Common myeloid progenitor, CD34-positive (primary cell): ENCODE results near the gene EHD2.
A peak's percentile ranks its signal among the peaks of the same experiment; 100 is the strongest.

Experiments
- CTCF ChIA-PET: fragments of 350-600 bp; sonication (Branson Sonifier 250); formaldehyde crosslinking; loops from one replicate; lab custom pipeline; 2021; ENCODE audit warnings: antibody characterized with exemption; lab: Charles Lee
- POLR2A ChIA-PET: fragments of 350-600 bp; sonication (Branson Sonifier 250); formaldehyde crosslinking; loops from one replicate; lab custom pipeline; 2021; ENCODE audit warnings: antibody characterized with exemption; lab: Charles Lee
- DNase-seq, 3 donors: peaks; one replicate each; pipeline versions ENCODE4 v3.0.0 to v3.0.0-alpha.2; 2013
- H3K27ac ChIP-seq, 2 experiments: 1 replicate in 1 of 2; 2 replicates in 1 of 2; pipeline ENCODE4 v1.7.0; 2013; ENCODE audit warnings: inconsistent platforms in 2 of 2, low read length in 2 of 2, mild to moderate bottlenecking in 2 of 2, low read depth in 1 of 2, moderate library complexity in 1 of 2; ENCODE audit not compliant: severe bottlenecking in 2 of 2, insufficient read depth in 1 of 2, poor library complexity in 1 of 2
- H3K27me3 ChIP-seq, 5 experiments: replicated peaks in 2 of 5; 1 replicate in 3 of 5; 2 replicates in 2 of 5; pipeline versions ENCODE4 v1.6.1 to v1.7.0; 2013; ENCODE audit warnings: low read length in 4 of 5, mild to moderate bottlenecking in 2 of 5, moderate library complexity in 2 of 5, inconsistent platforms in 1 of 5; ENCODE audit not compliant: insufficient read depth in 5 of 5, control insufficient read depth in 4 of 5
- H3K36me3 ChIP-seq, 4 experiments: 1 replicate in 2 of 4; 2 replicates in 2 of 4; pipeline versions ENCODE4 v1.6.1 to v1.7.0; 2013; ENCODE audit warnings: low read length in 3 of 4, control low read depth in 1 of 4, mild to moderate bottlenecking in 1 of 4; ENCODE audit not compliant: control insufficient read depth in 4 of 4, insufficient read depth in 4 of 4
- H3K4me1 ChIP-seq, 4 experiments: 1 replicate in 3 of 4; 2 replicates in 1 of 4; pipeline versions ENCODE4 v1.6.1 to v1.7.1; 2013; ENCODE audit warnings: low read length in 3 of 4, mild to moderate bottlenecking in 3 of 4, control low read depth in 1 of 4, inconsistent platforms in 1 of 4, moderate library complexity in 1 of 4; ENCODE audit not compliant: control insufficient read depth in 4 of 4, insufficient read depth in 4 of 4; ENCODE audit errors: control extremely low read depth in 1 of 4
- H3K4me3 ChIP-seq, 7 experiments: 1 replicate in 4 of 7; 2 replicates in 3 of 7; pipeline versions ENCODE4 v1.5.1 to v1.7.0; 2013; ENCODE audit warnings: mild to moderate bottlenecking in 7 of 7, low read length in 6 of 7, moderate library complexity in 6 of 7, inconsistent platforms in 2 of 7, low read depth in 2 of 7, control low read depth in 1 of 7; ENCODE audit not compliant: insufficient read depth in 4 of 7, control insufficient read depth in 1 of 7; ENCODE audit errors: extremely low read depth in 1 of 7
- H3K9me3 ChIP-seq, 5 experiments: 1 replicate in 4 of 5; 2 replicates in 1 of 5; pipeline versions ENCODE4 v1.6.1 to v1.7.1; 2013; ENCODE audit warnings: low read length in 4 of 5, mild to moderate bottlenecking in 2 of 5, inconsistent platforms in 1 of 5, low read depth in 1 of 5, moderate library complexity in 1 of 5; ENCODE audit not compliant: control insufficient read depth in 4 of 5, insufficient read depth in 2 of 5; ENCODE audit errors: control extremely low read depth in 1 of 5
- WGBS: methylation state at CpG from one replicate; pipeline ENCODE4 v1.1.5; 2013; ENCODE audit not compliant: insufficient coverage; 5-methylcytosine and 5-hydroxymethylcytosine counted together

The EHD2 gene

DNA sequence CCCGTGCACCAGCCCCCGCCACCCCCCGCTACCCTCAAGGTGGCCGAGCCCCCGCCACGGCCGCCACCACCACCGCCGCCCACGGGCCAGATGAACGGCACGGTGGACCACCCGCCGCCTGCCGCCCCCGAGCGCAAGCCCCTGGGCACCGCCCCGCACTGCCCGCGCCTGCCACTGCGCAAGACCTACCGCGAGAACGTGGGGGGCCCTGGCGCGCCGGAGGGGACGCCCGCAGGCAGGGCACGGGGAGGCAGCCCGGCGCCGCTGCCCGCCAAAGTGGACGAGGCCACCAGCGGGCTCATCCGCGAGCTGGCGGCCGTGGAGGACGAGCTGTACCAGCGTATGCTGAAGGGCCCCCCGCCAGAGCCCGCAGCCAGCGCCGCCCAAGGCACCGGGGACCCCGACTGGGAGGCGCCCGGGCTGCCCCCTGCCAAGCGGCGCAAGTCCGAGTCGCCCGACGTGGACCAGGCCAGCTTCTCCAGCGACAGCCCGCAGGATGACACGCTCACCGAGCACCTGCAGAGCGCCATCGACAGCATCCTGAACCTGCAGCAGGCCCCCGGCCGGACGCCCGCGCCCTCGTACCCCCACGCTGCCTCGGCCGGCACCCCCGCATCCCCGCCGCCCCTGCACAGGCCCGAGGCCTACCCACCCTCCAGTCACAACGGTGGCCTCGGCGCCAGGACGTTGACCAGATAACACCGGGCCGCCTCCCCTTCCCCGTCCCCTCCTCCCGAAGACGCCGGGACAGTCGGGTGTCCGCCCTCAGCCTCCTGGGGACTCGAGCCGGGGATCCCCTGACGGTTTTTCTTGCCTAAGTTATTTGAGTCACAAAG lies 11.3 kb upstream of the EHD2 start:
- CTCF ChIA-PET: interaction anchor here (1.1 to 18.0 kb wide), 2 partner anchors 38 to 267 kb away, joined by 3 to 321 read pairs; partner anchors contain the start of gene NOP53
- H3K4me1 ChIP-seq: peaks cover 0 to 7% (median 2%) of the 10 kb centered on the region in 4 experiments
- H3K27me3 ChIP-seq: no peaks in the 10 kb centered on the region
- H3K4me3 ChIP-seq: no peak overlapping the region
- no peak for DNase-seq
- POLR2A ChIA-PET: no interaction called here
- H3K27ac ChIP-seq: no peak overlapping the region
- no peaks in the 10 kb centered on the region for H3K9me3 ChIP-seq
- peaks cover 0 to 27% (median 15%) of the 10 kb centered on the region in 4 experiments for H3K36me3 ChIP-seq
- 95% methylated on average over 80 of the region's 91 CpGs for WGBS

DNA sequence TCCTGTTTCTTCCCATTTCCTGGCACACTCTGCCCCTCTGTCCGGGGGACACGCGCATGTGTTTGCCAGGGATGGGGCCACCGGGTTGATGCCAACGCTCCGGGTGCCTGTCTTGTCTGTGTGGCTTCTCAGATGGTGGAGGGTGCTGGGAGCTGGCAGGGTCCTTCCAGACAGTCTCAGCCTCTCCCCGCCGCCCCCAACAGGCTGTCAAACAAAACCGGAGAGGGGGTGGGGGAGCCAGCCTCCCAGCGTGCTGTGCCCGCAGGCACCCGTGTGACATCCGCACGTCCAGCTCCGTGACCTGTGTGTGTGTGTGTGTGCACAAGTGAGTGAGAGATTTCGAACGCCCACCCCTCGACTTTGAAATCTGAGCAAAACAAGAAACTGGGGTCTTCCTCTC lies 10.6 kb upstream of the EHD2 start:
- ChIA-PET POLR2A (no interaction called here), CTCF (interaction anchor here (2.5 to 18.0 kb wide), 2 partner anchors 10 to 38 kb away, joined by 12 to 321 read pairs; partner anchors contain the start of gene NOP53)
- WGBS: 64% methylated on average over 12 of the region's 18 CpGs
- H3K4me3 ChIP-seq: no peak overlapping the region
- DNase-seq: no peak
- H3K9me3 ChIP-seq: no peaks in the 10 kb centered on the region
- H3K27ac ChIP-seq: no peak overlapping the region
- H3K36me3 ChIP-seq: peaks cover 0 to 27% (median 15%) of the 10 kb centered on the region in 4 experiments
- no peaks in the 10 kb centered on the region for H3K27me3 ChIP-seq
- peaks cover 0 to 7% (median 2%) of the 10 kb centered on the region in 4 experiments for H3K4me1 ChIP-seq

DNA sequence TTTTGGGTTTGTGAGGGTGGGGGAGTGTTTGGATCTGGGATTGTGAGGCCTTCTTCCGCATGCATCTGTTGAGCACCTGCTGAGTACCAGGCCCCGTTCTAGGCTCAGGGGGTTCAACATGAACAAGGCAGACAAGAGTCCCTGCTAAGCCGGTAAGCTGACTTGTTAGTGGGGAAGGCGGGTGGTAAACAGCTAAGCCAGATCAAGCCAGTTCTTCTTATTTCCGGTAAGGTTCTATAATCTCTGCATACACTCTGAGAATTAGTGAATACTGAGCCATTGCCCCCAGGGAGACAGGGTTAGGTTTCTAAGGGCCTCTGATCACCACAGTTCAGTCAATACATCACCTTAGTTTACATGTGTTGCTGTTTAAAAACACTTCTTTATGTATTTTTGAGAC lies 9.9 kb upstream of the EHD2 start:
- Histone ChIP-seq H3K36me3 (peaks cover 0 to 27% (median 14%) of the 10 kb centered on the region in 4 experiments), H3K9me3 (no peaks in the 10 kb centered on the region), H3K27ac (no peak overlapping the region), H3K27me3 (no peaks in the 10 kb centered on the region), H3K4me1 (peaks cover 0 to 7% (median 2%) of the 10 kb centered on the region in 4 experiments), H3K4me3 (no peak overlapping the region)
- CTCF ChIA-PET: interaction anchor here (1.0 to 18.0 kb wide), 4 partner anchors 9 to 267 kb away, joined by 4 to 321 read pairs (median 8); partner anchors contain the start of gene NOP53
- POLR2A ChIA-PET: no interaction called here
- no peak for DNase-seq
- 97% methylated on average over 4 of the region's 5 CpGs for WGBS

DNA sequence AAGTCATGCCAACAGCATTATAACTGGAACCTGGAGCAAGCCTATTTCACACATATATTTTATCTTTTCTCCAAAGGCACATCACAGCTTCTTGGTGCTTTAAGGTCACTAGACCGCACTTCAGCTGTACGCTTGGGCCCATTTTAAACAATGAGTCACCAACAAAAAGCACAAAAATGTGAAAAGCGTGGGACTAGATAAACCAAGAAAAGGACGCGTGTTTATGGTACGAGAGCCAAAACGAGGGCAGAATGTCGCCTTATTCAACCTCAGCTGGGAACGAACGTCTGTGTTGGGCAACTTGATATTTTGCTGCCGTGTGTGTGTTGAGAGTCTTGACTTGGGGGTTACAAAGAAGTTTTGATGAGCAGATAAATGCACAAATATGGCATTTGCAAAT lies 9.2 kb upstream of the EHD2 start:
- 96% methylated on average over 11 of the region's 11 CpGs for WGBS
- ChIA-PET CTCF (interaction anchor here (1.0 to 18.0 kb wide), 6 partner anchors 8 to 271 kb away, joined by 3 to 321 read pairs (median 4); partner anchors contain the start of genes KPTN and NOP53), POLR2A (no interaction called here)
- H3K4me3 ChIP-seq: no peak overlapping the region
- H3K4me1 ChIP-seq: peaks cover 0 to 7% (median 2%) of the 10 kb centered on the region in 4 experiments
- H3K27ac ChIP-seq: no peak overlapping the region
- no peaks in the 10 kb centered on the region for H3K27me3 ChIP-seq
- H3K9me3 ChIP-seq: no peaks in the 10 kb centered on the region
- H3K36me3 ChIP-seq: peaks cover 0 to 21% (median 11%) of the 10 kb centered on the region in 4 experiments
- no peak for DNase-seq

DNA sequence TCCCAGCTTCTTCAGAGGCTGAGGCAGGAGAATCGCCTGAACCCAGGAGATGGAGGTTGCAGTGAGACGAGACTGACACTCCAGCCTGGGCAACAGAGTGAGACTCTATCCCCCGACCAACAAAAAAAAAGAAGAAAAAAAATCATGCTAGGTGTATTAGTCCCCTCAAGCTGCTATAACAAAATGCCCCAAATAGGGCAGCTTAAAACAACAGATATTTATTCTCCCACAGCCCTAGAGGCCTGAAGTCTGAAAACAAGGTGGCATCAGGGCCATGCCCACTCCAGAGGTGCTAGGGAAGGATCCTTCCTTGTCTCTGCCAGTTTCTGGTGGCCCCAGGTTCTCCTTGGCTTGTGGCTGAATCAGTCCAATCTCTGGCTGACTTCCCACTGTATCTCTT lies 8.6 kb upstream of the EHD2 start:
- H3K36me3 ChIP-seq: peaks cover 0 to 17% (median 9%) of the 10 kb centered on the region in 4 experiments
- peaks cover 0 to 7% (median 2%) of the 10 kb centered on the region in 4 experiments for H3K4me1 ChIP-seq
- ChIA-PET CTCF (interaction anchor here (1.0 to 18.0 kb wide), 7 partner anchors 8 to 272 kb away, joined by 3 to 321 read pairs (median 4); partner anchors contain the start of genes KPTN and NOP53), POLR2A (no interaction called here)
- H3K4me3 ChIP-seq: no peak overlapping the region
- H3K27me3 ChIP-seq: no peaks in the 10 kb centered on the region
- H3K9me3 ChIP-seq: no peaks in the 10 kb centered on the region
- 95% methylated on average over 2 of the region's 3 CpGs for WGBS
- no peak for DNase-seq
- H3K27ac ChIP-seq: no peak overlapping the region

DNA sequence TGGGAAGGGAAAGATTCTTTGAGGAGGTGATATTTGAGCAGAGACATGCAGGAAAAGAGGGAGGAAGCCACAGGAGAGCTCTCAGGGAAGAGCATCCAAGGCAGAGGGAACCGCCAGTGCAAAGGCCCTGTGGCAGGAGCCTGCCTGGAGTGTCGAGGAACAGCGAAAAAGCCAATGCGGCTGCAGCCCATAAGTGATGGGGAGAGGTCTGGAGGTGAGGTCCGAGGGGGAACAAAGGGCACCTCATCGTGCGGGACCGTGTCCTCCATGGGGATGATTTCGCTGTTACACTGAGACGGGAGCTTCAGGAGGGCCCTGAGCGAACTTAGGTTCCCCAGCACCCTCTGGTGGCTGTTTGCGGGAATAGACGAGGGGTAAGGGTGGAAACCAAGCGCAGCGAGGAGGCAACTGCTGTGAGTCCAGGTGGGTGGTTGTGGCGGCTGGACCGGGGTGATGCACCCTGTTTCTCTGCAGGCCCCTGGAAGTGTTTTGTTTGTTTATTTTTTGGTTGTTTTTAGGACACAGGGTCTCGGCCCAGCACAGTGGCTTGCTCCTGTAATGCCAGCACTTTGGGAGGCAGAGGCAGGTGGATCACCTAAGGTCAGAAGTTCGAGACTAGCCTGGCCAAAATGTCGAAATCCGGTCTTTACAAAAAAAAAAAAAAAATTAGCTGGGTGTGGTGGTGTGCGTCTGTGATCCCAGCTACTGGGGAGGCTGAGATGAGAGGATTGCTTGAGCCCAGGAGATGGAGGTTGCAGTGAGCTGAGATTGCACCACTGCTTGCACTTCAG lies 5.9 kb upstream of the EHD2 start:
- no peak overlapping the region for H3K27ac ChIP-seq
- WGBS: 31% methylated on average over 20 of the region's 22 CpGs
- H3K36me3 ChIP-seq: peaks cover 0 to 4% (median under 1%) of the 10 kb centered on the region in 4 experiments
- ChIA-PET CTCF (interaction anchor here (0.6 to 18.0 kb wide), 17 partner anchors 9 to 416 kb away, joined by 3 to 321 read pairs (median 4); partner anchors contain the start of gene NOP53), POLR2A (interaction anchor here (0.7 to 1.0 kb wide), 2 partner anchors 38 to 263 kb away, joined by 3 read pairs; partner anchors contain the start of gene NOP53)
- no peaks in the 10 kb centered on the region for H3K9me3 ChIP-seq
- no peak overlapping the region for H3K4me3 ChIP-seq
- peak; percentile 71 to 91 (median 83) for DNase-seq
- H3K4me1 ChIP-seq: peaks cover 0 to 5% (median 2%) of the 10 kb centered on the region in 4 experiments
- H3K27me3 ChIP-seq: no peaks in the 10 kb centered on the region
